ENCODE data around the gene USP43. TPM values are rescaled to one million over a fixed set of nuclear protein-coding genes. Genes with fewer than 3 reads are reported as not detected.
A peak's percentile ranks its signal among the peaks of the same experiment; 100 is the strongest.

The USP43 gene, protein sequence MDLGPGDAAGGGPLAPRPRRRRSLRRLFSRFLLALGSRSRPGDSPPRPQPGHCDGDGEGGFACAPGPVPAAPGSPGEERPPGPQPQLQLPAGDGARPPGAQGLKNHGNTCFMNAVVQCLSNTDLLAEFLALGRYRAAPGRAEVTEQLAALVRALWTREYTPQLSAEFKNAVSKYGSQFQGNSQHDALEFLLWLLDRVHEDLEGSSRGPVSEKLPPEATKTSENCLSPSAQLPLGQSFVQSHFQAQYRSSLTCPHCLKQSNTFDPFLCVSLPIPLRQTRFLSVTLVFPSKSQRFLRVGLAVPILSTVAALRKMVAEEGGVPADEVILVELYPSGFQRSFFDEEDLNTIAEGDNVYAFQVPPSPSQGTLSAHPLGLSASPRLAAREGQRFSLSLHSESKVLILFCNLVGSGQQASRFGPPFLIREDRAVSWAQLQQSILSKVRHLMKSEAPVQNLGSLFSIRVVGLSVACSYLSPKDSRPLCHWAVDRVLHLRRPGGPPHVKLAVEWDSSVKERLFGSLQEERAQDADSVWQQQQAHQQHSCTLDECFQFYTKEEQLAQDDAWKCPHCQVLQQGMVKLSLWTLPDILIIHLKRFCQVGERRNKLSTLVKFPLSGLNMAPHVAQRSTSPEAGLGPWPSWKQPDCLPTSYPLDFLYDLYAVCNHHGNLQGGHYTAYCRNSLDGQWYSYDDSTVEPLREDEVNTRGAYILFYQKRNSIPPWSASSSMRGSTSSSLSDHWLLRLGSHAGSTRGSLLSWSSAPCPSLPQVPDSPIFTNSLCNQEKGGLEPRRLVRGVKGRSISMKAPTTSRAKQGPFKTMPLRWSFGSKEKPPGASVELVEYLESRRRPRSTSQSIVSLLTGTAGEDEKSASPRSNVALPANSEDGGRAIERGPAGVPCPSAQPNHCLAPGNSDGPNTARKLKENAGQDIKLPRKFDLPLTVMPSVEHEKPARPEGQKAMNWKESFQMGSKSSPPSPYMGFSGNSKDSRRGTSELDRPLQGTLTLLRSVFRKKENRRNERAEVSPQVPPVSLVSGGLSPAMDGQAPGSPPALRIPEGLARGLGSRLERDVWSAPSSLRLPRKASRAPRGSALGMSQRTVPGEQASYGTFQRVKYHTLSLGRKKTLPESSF
- total RNA-seq (2013; cell fraction: nucleolus; rRNA removed): 0.12 and 0.44 TPM in 2 replicates
- total RNA-seq (2014; rRNA removed): not detected in 2 replicates
- total RNA-seq (2014; rRNA removed; fragmentation: Illumina TruSeq; extraction: Trizol): not detected in 2 replicates
- not detected in 2 replicates for total RNA-seq (2021)
- not detected for polyA plus RNA-seq (2011; ENCODE audit: low read depth)
- 0.68 and 0.94 TPM in 2 replicates for polyA plus RNA-seq (2011; rRNA removed)
- polyA plus RNA-seq (2011; cell fraction: cytosol; rRNA removed): 1.3 and 1.5 TPM in 2 replicates
- polyA plus RNA-seq (2011; cell fraction: nucleus; rRNA removed): 15.4 and 17.4 TPM in 2 replicates
- polyA plus RNA-seq (2012): 0.17 TPM in 1 of 2 replicates, not detected in the other
- not detected in 2 replicates for polyA plus RNA-seq (2014; fragmentation: Illumina TruSeq; extraction: Trizol)
- not detected for polyA plus RNA-seq (2014; fragmentation: Nextera tagmentation; extraction: Ambion mirVana)
- not detected in 2 replicates for polyA plus RNA-seq (2014; rRNA removed)
- polyA plus RNA-seq (2016; fragmentation: Nextera tagmentation; extraction: Ambion mirVana): not detected
- 0.82 and 1.0 TPM in 2 replicates for polyA minus RNA-seq (2011; rRNA and poly(A)+ RNA removed)
- polyA minus RNA-seq (2011; cell fraction: cytosol; rRNA and poly(A)+ RNA removed): not detected in 2 replicates
- polyA minus RNA-seq (2011; cell fraction: nucleus; rRNA and poly(A)+ RNA removed): 0.85 and 1.7 TPM in 2 replicates
- Bru-seq, nascent RNA: percentile 16 among the genes with signal in this experiment
- BruChase-seq, experiment 1, labeled RNA remaining after a 6-hour chase: percentile 14 among the genes with signal in this experiment
- percentile 14 among the genes with signal in this experiment for BruChase-seq, experiment 2, labeled RNA remaining after a 2-hour chase
- long read RNA-seq, experiment 1: 0 reads
- long read RNA-seq, experiment 2: 0 reads

DNA sequence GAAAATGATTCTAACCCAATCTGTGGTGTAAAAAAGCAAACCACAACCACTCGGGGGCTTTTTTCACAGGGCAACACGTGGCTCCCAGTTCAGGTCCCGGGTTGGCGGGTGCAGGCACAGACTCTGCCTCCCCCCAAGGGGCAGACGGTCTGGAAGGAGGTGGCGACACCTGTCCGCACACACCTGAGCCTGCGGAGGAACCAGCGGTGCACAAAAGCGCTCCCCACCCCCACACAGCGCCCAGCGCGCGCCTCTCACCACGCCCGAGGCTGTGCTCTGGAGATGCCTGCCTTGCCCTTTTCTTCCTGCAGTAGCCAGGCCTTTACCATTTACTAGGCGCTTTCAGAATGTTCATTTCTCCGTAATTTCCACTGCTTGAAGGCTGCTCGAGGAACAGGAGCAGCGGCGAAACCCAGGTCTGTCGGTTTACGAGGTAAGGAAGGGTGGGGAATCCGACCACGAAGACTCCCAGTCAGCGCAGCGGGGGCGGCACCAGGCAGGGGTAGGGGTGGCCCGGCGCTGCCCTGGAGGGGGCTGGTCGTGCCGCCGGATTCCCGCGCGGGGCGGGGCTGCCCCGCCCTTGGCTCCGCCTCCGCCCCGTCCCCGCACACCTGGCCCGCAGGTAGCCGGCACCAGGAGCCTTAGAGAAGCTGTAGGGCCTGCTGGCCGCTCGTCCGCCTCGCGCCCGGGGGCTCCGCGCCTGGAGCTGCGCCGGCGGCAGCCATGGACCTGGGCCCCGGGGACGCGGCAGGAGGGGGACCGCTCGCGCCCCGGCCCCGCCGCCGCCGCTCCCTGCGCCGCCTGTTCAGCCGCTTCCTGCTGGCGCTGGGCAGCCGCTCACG, at the start of gene USP43:
USP43 (plus strand) TSS at position 608 of the 842 bp plus-strand sequence; CDS start at position 724, 116 bp downstream.
- intact Hi-C loops (cut with micrococcal nuclease; ENCODE audit: unreplicated experiment) (no loop called here), in situ Hi-C loops (cut with MboI) (loop anchor here (5.0 kb wide), 1 partner anchor 53 kb away; no protein-coding TSS in a partner anchor)
- FAIRE-seq (no peak), DNase-seq (ENCODE audit: low read depth, low spot score) (no peak), ATAC-seq (peak; percentile 50)
- SMC1A ChIA-PET (ENCODE audit: uncharacterized antibody, unreplicated experiment): no interaction called here
- Histone ChIP-seq H3K36me3 (ENCODE audit: control insufficient read depth in 2 of 2, insufficient read depth in 2 of 2, low read length in 1 of 2) (no peaks in the 10 kb centered on the region), H3K27me3 (replicated peaks in 1 of 2; ENCODE audit: control insufficient read depth in 2 of 2, insufficient read depth in 2 of 2, low read length in 1 of 2) (peaks cover 2 to 4% of the 10 kb centered on the region in 2 experiments), H3K4me3 (peak within 1 kb of the TSS; percentile 71), H3K27ac (ENCODE audit: control insufficient read depth, insufficient read depth) (no peak within 1 kb of the TSS), H3K4me2 (ENCODE audit: control insufficient read depth, insufficient read depth) (peak within 1 kb of the TSS; percentile 73), H2AFZ (ENCODE audit: control insufficient read depth, low read depth, low read length) (peak within 1 kb of the TSS; percentile 62), H3K9ac (ENCODE audit: control insufficient read depth, insufficient read depth, low read length) (peak within 1 kb of the TSS; percentile 26; the same call in 1 of the 2 replicates), H3K4me1 (ENCODE audit: control insufficient read depth, insufficient read depth, low read length) (peaks cover 4% of the 10 kb centered on the region; the same call in 1 of the 2 replicates), H3K9me3 (replicated peaks; ENCODE audit: control insufficient read depth, insufficient read depth, low read length) (no peaks in the 10 kb centered on the region), H4K20me1 (ENCODE audit: control insufficient read depth, insufficient read depth) (no peaks in the 10 kb centered on the region), H3K79me2 (ENCODE audit: control insufficient read depth, insufficient read depth, low read length) (no peaks in the 10 kb centered on the region)
- BruUV-seq (replicated peaks): no TSS peak
- POLR2A ChIA-PET: no interaction called here
- RAD21 ChIA-PET (ENCODE audit: unreplicated experiment): no interaction called here
- CTCF ChIA-PET: no interaction called here
- WGBS (ENCODE audit: insufficient coverage, insufficient replicate concordance, low lambda C conversion rate, missing lambda C conversion rate): 3% methylated on average over 53 of the region's 72 CpGs
- no peak for TF ChIP-seq USF1 (IDR thresholded peaks at IDR 0.05; ENCODE audit: borderline replicate concordance, extremely low read length, insufficient read depth, low read depth, low read length)
- no peak for TF ChIP-seq SPI1 (IDR thresholded peaks at IDR 0.05; ENCODE audit: borderline replicate concordance, insufficient read depth, low read depth, low read length)
- no peak for TF ChIP-seq PML (IDR thresholded peaks at IDR 0.05; ENCODE audit: low read length)
- TF ChIP-seq HSF1 (IDR thresholded peaks at IDR 0.05; ENCODE audit: low read depth, low read length): no peak
- no peak for TF ChIP-seq CTCF (IDR thresholded peaks at IDR 0.05 in 2 of 3, conservative IDR thresholded peaks at IDR 0.05 in 1 of 3; ENCODE audit: control insufficient read depth in 2 of 3, extremely low read depth in 1 of 3, insufficient read depth in 1 of 3, low read depth in 3 of 3, low read length in 3 of 3)
- TF ChIP-seq, protein P1, sequence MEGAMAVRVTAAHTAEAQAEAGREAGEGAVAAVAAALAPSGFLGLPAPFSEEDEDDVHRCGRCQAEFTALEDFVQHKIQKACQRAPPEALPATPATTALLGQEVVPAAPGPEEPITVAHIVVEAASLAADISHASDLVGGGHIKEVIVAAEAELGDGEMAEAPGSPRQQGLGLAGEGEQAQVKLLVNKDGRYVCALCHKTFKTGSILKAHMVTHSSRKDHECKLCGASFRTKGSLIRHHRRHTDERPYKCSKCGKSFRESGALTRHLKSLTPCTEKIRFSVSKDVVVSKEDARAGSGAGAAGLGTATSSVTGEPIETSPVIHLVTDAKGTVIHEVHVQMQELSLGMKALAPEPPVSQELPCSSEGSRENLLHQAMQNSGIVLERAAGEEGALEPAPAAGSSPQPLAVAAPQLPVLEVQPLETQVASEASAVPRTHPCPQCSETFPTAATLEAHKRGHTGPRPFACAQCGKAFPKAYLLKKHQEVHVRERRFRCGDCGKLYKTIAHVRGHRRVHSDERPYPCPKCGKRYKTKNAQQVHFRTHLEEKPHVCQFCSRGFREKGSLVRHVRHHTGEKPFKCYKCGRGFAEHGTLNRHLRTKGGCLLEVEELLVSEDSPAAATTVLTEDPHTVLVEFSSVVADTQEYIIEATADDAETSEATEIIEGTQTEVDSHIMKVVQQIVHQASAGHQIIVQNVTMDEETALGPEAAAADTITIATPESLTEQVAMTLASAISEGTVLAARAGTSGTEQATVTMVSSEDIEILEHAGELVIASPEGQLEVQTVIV (IDR thresholded peaks at IDR 0.05; ENCODE audit: borderline replicate concordance, partially characterized antibody): no peak
